Liver (tissue), 9 donors: Measurements from ENCODE around the gene AMER1. TPM values are rescaled to one million over a fixed set of nuclear protein-coding genes. Genes with fewer than 3 reads are reported as not detected.
"Not testable (repeated sequence)": the region's sequence is repeated elsewhere in the genome, so short reads cannot be mapped to it uniquely, and the experiment has no call there.

Experiments used
- DNase-seq: peaks from one replicate; pipeline ENCODE4 v3.0.0-alpha.2; 2017; ENCODE audit warnings: low spot score
- H3K27ac ChIP-seq, 2 donors: one replicate each; pipeline ENCODE4 v1.7.0; 2013; ENCODE audit warnings: inconsistent platforms in 2 of 2, low read length in 2 of 2, control low read depth in 1 of 2, low read depth in 1 of 2, mild to moderate bottlenecking in 1 of 2
- H3K27me3 ChIP-seq, 4 donors: one replicate each; pipeline versions ENCODE4 v1.6.1 to v1.7.0; 2013; ENCODE audit warnings: low read length in 3 of 4, inconsistent platforms in 1 of 4, mild to moderate bottlenecking in 1 of 4, moderate library complexity in 1 of 4; ENCODE audit not compliant: control insufficient read depth in 4 of 4, insufficient read depth in 4 of 4
- H3K36me3 ChIP-seq, 4 donors: one replicate each; pipeline versions ENCODE4 v1.6.1 to v1.7.0; 2013; ENCODE audit warnings: low read length in 3 of 4, mild to moderate bottlenecking in 3 of 4, low read depth in 1 of 4, moderate library complexity in 1 of 4; ENCODE audit not compliant: control insufficient read depth in 4 of 4, insufficient read depth in 3 of 4
- H3K4me1 ChIP-seq, 4 donors: one replicate each; pipeline versions ENCODE4 v1.6.1 to v1.7.0; 2013; ENCODE audit warnings: low read length in 3 of 4, mild to moderate bottlenecking in 3 of 4, moderate library complexity in 1 of 4; ENCODE audit not compliant: control insufficient read depth in 4 of 4, insufficient read depth in 4 of 4
- H3K4me3 ChIP-seq, 3 donors: one replicate each; pipeline versions ENCODE4 v1.6.1 to v1.7.0; 2013; ENCODE audit warnings: low read length in 3 of 3, control low read depth in 1 of 3, low read depth in 1 of 3, mild to moderate bottlenecking in 1 of 3
- H3K9ac ChIP-seq, 2 donors: one replicate each; pipeline ENCODE4 v1.7.0; 2013; ENCODE audit warnings: low read length in 2 of 2, mild to moderate bottlenecking in 2 of 2, moderate library complexity in 2 of 2, control low read depth in 1 of 2, low read depth in 1 of 2
- H3K9me3 ChIP-seq, 4 donors: one replicate each; pipeline versions ENCODE4 v1.6.1 to v1.7.0; 2013; ENCODE audit warnings: low read length in 3 of 4; ENCODE audit not compliant: control insufficient read depth in 4 of 4
- ATF3 ChIP-seq: IDR thresholded peaks from 2 replicates; pipeline ENCODE4 v1.6.1; 2016; ENCODE audit warnings: antibody characterized with exemption
- CTCF ChIP-seq: fragments of 150-350 bp; IDR thresholded peaks from 2 replicates; pipeline ENCODE4 v1.5.1; 2017; ENCODE audit warnings: improper control_type of control experiment, low read depth, low read length; ENCODE audit not compliant: missing input control
- EGR1 ChIP-seq, 2 donors: IDR thresholded peaks; 2 replicates each; pipeline ENCODE4 v1.6.1; 2016 to 2018; ENCODE audit warnings: antibody characterized with exemption in 2 of 2, low read depth in 2 of 2
- FOXA1 ChIP-seq: IDR thresholded peaks from 2 replicates; pipeline ENCODE4 v1.6.1; 2016; ENCODE audit warnings: antibody characterized with exemption
- FOXA2 ChIP-seq: IDR thresholded peaks from 2 replicates; pipeline ENCODE4 v1.6.1; 2016; ENCODE audit warnings: antibody characterized with exemption
- GABPA ChIP-seq, 2 donors: IDR thresholded peaks in 1 of 2; conservative IDR thresholded peaks in 1 of 2; 2 replicates each; pipeline ENCODE4 v1.6.1; 2016; ENCODE audit warnings: antibody characterized with exemption in 2 of 2, mild to moderate bottlenecking in 1 of 2, moderate library complexity in 1 of 2
- HNF4A ChIP-seq, 2 donors: conservative IDR thresholded peaks; 2 replicates each; pipeline ENCODE4 v1.6.1; 2016; ENCODE audit warnings: antibody characterized with exemption in 2 of 2, mild to moderate bottlenecking in 2 of 2
- HNF4G ChIP-seq: IDR thresholded peaks from 2 replicates; pipeline ENCODE4 v1.6.1; 2016; ENCODE audit warnings: antibody characterized with exemption
- JUND ChIP-seq, 2 donors: IDR thresholded peaks; 2 replicates each; pipeline ENCODE4 v1.6.1; 2016; ENCODE audit warnings: antibody characterized with exemption in 2 of 2
- MAX ChIP-seq: IDR thresholded peaks from 2 replicates; pipeline ENCODE4 v1.6.1; 2016; ENCODE audit warnings: antibody characterized with exemption
- NR2F2 ChIP-seq: IDR thresholded peaks from 2 replicates; pipeline ENCODE4 v1.6.1; 2016; ENCODE audit warnings: antibody characterized with exemption
- RAD21 ChIP-seq, 2 donors: IDR thresholded peaks; 2 replicates each; pipeline ENCODE4 v1.6.1; 2016; ENCODE audit warnings: antibody characterized with exemption in 2 of 2, mild to moderate bottlenecking in 2 of 2
- REST ChIP-seq: IDR thresholded peaks from 2 replicates; pipeline ENCODE4 v1.6.1; 2016; ENCODE audit warnings: antibody characterized with exemption, mild to moderate bottlenecking
- RXRA ChIP-seq, 2 donors: IDR thresholded peaks; 2 replicates each; pipeline ENCODE4 v1.6.1; 2017 to 2018; ENCODE audit warnings: antibody characterized with exemption in 2 of 2, mild to moderate bottlenecking in 1 of 2
- SP1 ChIP-seq: IDR thresholded peaks from 2 replicates; pipeline ENCODE4 v1.6.1; 2018; ENCODE audit warnings: antibody characterized with exemption, mild to moderate bottlenecking
- TAF1 ChIP-seq: conservative IDR thresholded peaks from 2 replicates; pipeline ENCODE4 v1.6.1; 2016; ENCODE audit warnings: antibody characterized with exemption, mild to moderate bottlenecking
- YY1 ChIP-seq: IDR thresholded peaks from 2 replicates; pipeline ENCODE4 v1.6.1; 2016; ENCODE audit warnings: antibody characterized with exemption, mild to moderate bottlenecking
- ZBTB33 ChIP-seq: IDR thresholded peaks from 2 replicates; pipeline ENCODE4 v1.6.1; 2016; ENCODE audit warnings: antibody characterized with exemption
- WGBS: extraction: QIAGEN DNeasy Blood & Tissue Kit; methylation state at CpG from one replicate; pipeline ENCODE4 v1.1.7; 2013; 5-methylcytosine and 5-hydroxymethylcytosine counted together
- polyA plus RNA-seq, 2 donors: library from polyadenylated mRNA; stranded (reverse) in 1 of 2; unstranded in 1 of 2; fragments of 200-250 nt in 1 of 2; fragments of >200 nt in 1 of 2; fragmentation: Nextera tagmentation in 1 of 2; extraction: Ambion mirVana in 1 of 2; gene quantifications; one replicate each; pipeline versions ENCODE4 v1.2.1 to v1.2.3, GENCODE V29; 2013 to 2015
- total RNA-seq, 2 donors: library from RNA; depleted of rRNA; stranded (reverse); fragments of >200 nt; gene quantifications; one replicate each; pipeline ENCODE4 v1.2.3, GENCODE V29; 2014
- donor health status: healthy.
- donor health status: healthy.
- donor health status: healthy.
- donor health status: healthy.
- donor health status: healthy.

Gene AMER1
- total and polyA plus RNA-seq, 4 donors, result 0.40 to 5.2 (median 2.0) TPM

- H3K4me1 ChIP-seq, result no peaks in the 10 kb centered on the region
- no peaks in the 10 kb centered on the region for H3K27me3 ChIP-seq
- H3K9me3 ChIP-seq, result no peaks in the 10 kb centered on the region
- H3K27ac ChIP-seq, result no peak overlapping the region
- H3K4me3 ChIP-seq, result no peak overlapping the region
- no peak for DNase-seq
- TF ChIP-seq NR2F2 (no peak), EGR1 (IDR thresholded peaks at IDR 0.05; ENCODE audit: low read depth in 2 of 2) (no peak), GABPA (IDR thresholded peaks at IDR 0.05 in 1 of 2, conservative IDR thresholded peaks at IDR 0.05 in 1 of 2) (no peak), HNF4G (no peak), FOXA1 (no peak), HNF4A (conservative IDR thresholded peaks at IDR 0.05) (no peak), ATF3 (no peak), CTCF (no peak), SP1 (no peak), REST (no peak), TAF1 (no peak), FOXA2 (no peak), ZBTB33 (no peak), MAX (no peak), YY1 (no peak), RAD21 (IDR thresholded peaks at IDR 0.05) (no peak), RXRA (IDR thresholded peaks at IDR 0.05) (no peak), JUND (IDR thresholded peaks at IDR 0.05) (no peak)
- WGBS, result 98% methylated on average over 4 of the region's 4 CpGs
- H3K9ac ChIP-seq, result no peak overlapping the region
- no peaks in the 10 kb centered on the region for H3K36me3 ChIP-seq
Observed at GRCh38 chrX:64218023-64218422, 12.5 kb upstream of the AMER1 start.

- H3K9me3 ChIP-seq, result not testable (repeated sequence)
Observed at GRCh38 chrX:64213989-64214388, 8.5 kb upstream of the AMER1 start.

More at GRCh38 chrX:64213989-64214388, 8.5 kb upstream of the AMER1 start:
- H3K36me3 ChIP-seq, H3K4me3 ChIP-seq, H3K9ac ChIP-seq, H3K4me1 ChIP-seq, DNase-seq, H3K27ac ChIP-seq, H3K27me3 ChIP-seq: not testable (repeated sequence)
- TF ChIP-seq CTCF (peak; percentile 7), RAD21 (IDR thresholded peaks at IDR 0.05) (peak; percentile 34 to 70), RXRA (IDR thresholded peaks at IDR 0.05) (peak; percentile 11 to 40), FOXA2 (peak; percentile 31)
